ENCODE results near the gene DPH5.
"Not testable (repeated sequence)": the region's sequence is repeated elsewhere in the genome, so short reads cannot be mapped to it uniquely, and the experiment has no call there.

The DPH5 gene

GRCh38 chr1:101025657-101026429 is at the start of gene DPH5:
Gene DPH5 (minus strand): TSS chr1:101025784. CDS start chr1:101025443, 341 bp downstream.
- H4K20me1 ChIP-seq = no peaks in the 10 kb centered on the region
- H3K9ac ChIP-seq = peak within 1 kb of the TSS; percentile 83 to 95 (median 88)
- H3K4me2 ChIP-seq = peak within 1 kb of the TSS; percentile 82 to 94 (median 88)
- peaks cover 27 to 44% (median 41%) of the 10 kb centered on the region in 10 experiments for H3K4me1 ChIP-seq
- peaks cover 4 to 55% (median 29%) of the 10 kb centered on the region in 11 experiments; a peak in 21 of 22 replicates for H3K36me3 ChIP-seq
- H3K9me3 ChIP-seq (replicated peaks in 1 of 11) = peaks cover 0 to 6% (median 0%) of the 10 kb centered on the region in 11 experiments; a peak in 6 of 22 replicates
- peak within 1 kb of the TSS; percentile 66 to 95 (median 90); a peak in 21 of 22 replicates for H3K27ac ChIP-seq
- no peaks in the 10 kb centered on the region for H3K27me3 ChIP-seq
- TF ChIP-seq Cebpa-rat (IDR thresholded peaks at IDR 0.05) = peak in 2 of 11 experiments; percentile 11 to 38; a peak in 1 of 22 replicates
- peak within 1 kb of the TSS; percentile 66 to 88 (median 72) for H3K4me3 ChIP-seq

- Histone ChIP-seq H3K9ac (no peak overlapping the region), H3K27me3 (no peaks in the 10 kb centered on the region), H3K4me2 (no peak overlapping the region), H3K4me3 (no peak overlapping the region), H4K20me1 (no peaks in the 10 kb centered on the region), H3K36me3 (peaks cover 15 to 39% (median 27%) of the 10 kb centered on the region in 11 experiments; a peak in 18 of 22 replicates), H3K4me1 (peaks cover 1 to 25% (median 14%) of the 10 kb centered on the region in 10 experiments), H3K9me3 (replicated peaks in 1 of 11) (peaks cover 0 to 14% (median 9%) of the 10 kb centered on the region in 11 experiments; a peak in 7 of 22 replicates), H3K27ac (no peak overlapping the region)
- no peak for TF ChIP-seq Cebpa-rat (IDR thresholded peaks at IDR 0.05)
Measured at GRCh38 chr1:101073836-101074235, 48.3 kb upstream of the DPH5 start.

GRCh38 chr1:101071470-101071891 is 45.9 kb upstream of the DPH5 start:
- H3K4me3 ChIP-seq = no peak overlapping the region
- peaks cover 0 to 11% (median 7%) of the 10 kb centered on the region in 11 experiments; a peak in 14 of 22 replicates for H3K9me3 ChIP-seq (replicated peaks in 1 of 11)
- no peaks in the 10 kb centered on the region for H4K20me1 ChIP-seq
- peaks cover 11 to 22% (median 15%) of the 10 kb centered on the region in 11 experiments; a peak in 16 of 22 replicates for H3K36me3 ChIP-seq
- H3K27ac ChIP-seq = no peak overlapping the region; a peak in 1 of 22 replicates
- H3K9ac ChIP-seq = no peak overlapping the region
- peak overlapping the region in 2 of 11 experiments; percentile 6 to 28; a peak in 2 of 22 replicates for H3K4me2 ChIP-seq
- TF ChIP-seq Cebpa-rat (IDR thresholded peaks at IDR 0.05) = no peak
- no peaks in the 10 kb centered on the region for H3K27me3 ChIP-seq
- H3K4me1 ChIP-seq = peaks cover 0 to 13% (median 6%) of the 10 kb centered on the region in 10 experiments; a peak in 11 of 20 replicates

GRCh38 chr1:101069158-101069557 is 43.6 kb upstream of the DPH5 start:
- Histone ChIP-seq H3K36me3 (peaks cover 0 to 9% (median 5%) of the 10 kb centered on the region in 11 experiments; a peak in 9 of 22 replicates), H3K4me2 (no peak overlapping the region), H3K27ac (no peak overlapping the region), H3K27me3 (no peaks in the 10 kb centered on the region), H3K4me1 (peaks cover 0 to 13% (median 6%) of the 10 kb centered on the region in 10 experiments; a peak in 11 of 20 replicates), H3K9me3 (replicated peaks in 1 of 11) (peaks cover 0 to 11% (median 8%) of the 10 kb centered on the region in 11 experiments; a peak in 13 of 22 replicates), H3K4me3 (no peak overlapping the region), H4K20me1 (no peaks in the 10 kb centered on the region), H3K9ac (no peak overlapping the region)
- no peak for TF ChIP-seq Cebpa-rat (IDR thresholded peaks at IDR 0.05)

- not testable (repeated sequence) for H3K9ac ChIP-seq, H3K27me3 ChIP-seq, H3K4me2 ChIP-seq, H3K36me3 ChIP-seq, H4K20me1 ChIP-seq, H3K27ac ChIP-seq, H3K4me3 ChIP-seq
- H3K9me3 ChIP-seq (replicated peaks in 1 of 11) = peaks cover 0 to 11% (median 8%) of the 10 kb centered on the region in 11 experiments; a peak in 13 of 22 replicates
- peaks cover 0 to 12% (median 6%) of the 10 kb centered on the region in 10 experiments; a peak in 11 of 20 replicates for H3K4me1 ChIP-seq
Measured at GRCh38 chr1:101066937-101067335, 41.4 kb upstream of the DPH5 start.

GRCh38 chr1:101066260-101066936 is 40.8 kb upstream of the DPH5 start:
- no peak overlapping the region for H3K27ac ChIP-seq

GRCh38 chr1:101065575-101065974 is 40.0 kb upstream of the DPH5 start:
- H3K4me2 ChIP-seq = no peak overlapping the region
- H3K9ac ChIP-seq = no peak overlapping the region
- no peaks in the 10 kb centered on the region for H3K27me3 ChIP-seq
- H3K36me3 ChIP-seq = peaks cover 0 to 8% (median 0%) of the 10 kb centered on the region in 11 experiments; a peak in 4 of 22 replicates
- peaks cover 0 to 11% (median 8%) of the 10 kb centered on the region in 11 experiments; a peak in 13 of 22 replicates for H3K9me3 ChIP-seq (replicated peaks in 1 of 11)
- H3K4me1 ChIP-seq = peaks cover 0 to 6% (median 5%) of the 10 kb centered on the region in 10 experiments; a peak in 9 of 20 replicates
- no peak overlapping the region for H3K4me3 ChIP-seq
- no peaks in the 10 kb centered on the region for H4K20me1 ChIP-seq
- TF ChIP-seq Cebpa-rat (IDR thresholded peaks at IDR 0.05) = no peak
- H3K27ac ChIP-seq = no peak overlapping the region

More at GRCh38 chr1:101066260-101066936, 40.8 kb upstream of the DPH5 start:
- Histone ChIP-seq H3K4me2 (no peak overlapping the region), H3K4me1 (peaks cover 0 to 7% (median 6%) of the 10 kb centered on the region in 10 experiments; a peak in 11 of 20 replicates), H3K9ac (no peak overlapping the region), H3K4me3 (no peak overlapping the region), H3K27me3 (no peaks in the 10 kb centered on the region), H3K36me3 (peaks cover 0 to 8% (median 0%) of the 10 kb centered on the region in 11 experiments; a peak in 3 of 22 replicates), H3K9me3 (replicated peaks in 1 of 11) (peaks cover 0 to 11% (median 8%) of the 10 kb centered on the region in 11 experiments; a peak in 13 of 22 replicates), H4K20me1 (no peaks in the 10 kb centered on the region)
- TF ChIP-seq Cebpa-rat (IDR thresholded peaks at IDR 0.05) = no peak

GRCh38 chr1:101064697-101065096 is 39.1 kb upstream of the DPH5 start:
- H3K36me3 ChIP-seq = peaks cover 0 to 8% (median 0%) of the 10 kb centered on the region in 11 experiments; a peak in 4 of 22 replicates
- no peaks in the 10 kb centered on the region for H3K4me1 ChIP-seq
- H3K27me3 ChIP-seq = no peaks in the 10 kb centered on the region
- TF ChIP-seq Cebpa-rat (IDR thresholded peaks at IDR 0.05) = no peak
- H4K20me1 ChIP-seq = no peaks in the 10 kb centered on the region
- no peak overlapping the region for H3K27ac ChIP-seq
- H3K9ac ChIP-seq = no peak overlapping the region
- H3K4me2 ChIP-seq = no peak overlapping the region
- H3K4me3 ChIP-seq = no peak overlapping the region
- peaks cover 0 to 11% (median 8%) of the 10 kb centered on the region in 11 experiments; a peak in 13 of 22 replicates for H3K9me3 ChIP-seq (replicated peaks in 1 of 11)

All from BLaER1 treated with 17β-estradiol and CSF1 and Interleukin-3, amounts not matched to agents 10 nM and 100 nM (cell line).